CD4-positive, alpha-beta T cell (primary cell): Measurements from ENCODE around the gene VPS52. TPM values are rescaled to one million over a fixed set of nuclear protein-coding genes. Genes with fewer than 3 reads are reported as not detected.

Experiments used
- ATAC-seq: fragments of 200-7000 bp; cut with Tn5 transposase; one replicate; pipeline ENCODE4 v1.10.0; 2022; ENCODE audit warnings: mild to moderate bottlenecking; ENCODE audit not compliant: poor library complexity
- CTCF ChIA-PET: fragments of 350-600 bp; sonication (Branson Sonifier 250); formaldehyde crosslinking; loops from one replicate; lab custom pipeline; 2021; ENCODE audit warnings: antibody characterized with exemption, inconsistent platforms; lab: Charles Lee
- POLR2A ChIA-PET: fragments of 350-600 bp; sonication (Branson Sonifier 250); formaldehyde crosslinking; loops from one replicate; lab custom pipeline; 2021; ENCODE audit warnings: antibody characterized with exemption, inconsistent platforms; lab: Charles Lee
- DNase-seq, 14 experiments: peaks; one replicate each; pipeline ENCODE4 v3.0.0-alpha.2; 2013 to 2020; ENCODE audit warnings: mixed read lengths in 2 of 14
- H3K27ac ChIP-seq, 2 donors: one replicate each; pipeline versions ENCODE4 v1.5.1 to v1.7.0; 2013; ENCODE audit warnings: low read length in 2 of 2, low read depth in 1 of 2, mild to moderate bottlenecking in 1 of 2
- H3K27me3 ChIP-seq, 2 experiments: 1 replicate in 1 of 2; 2 replicates in 1 of 2; pipeline versions ENCODE4 v1.6.1 to v1.7.0; 2013; ENCODE audit warnings: low read length in 2 of 2, control low read depth in 1 of 2, mild to moderate bottlenecking in 1 of 2, moderate library complexity in 1 of 2; ENCODE audit not compliant: insufficient read depth in 2 of 2, control insufficient read depth in 1 of 2
- H3K36me3 ChIP-seq: one replicate; pipeline ENCODE4 v1.6.1; 2013; ENCODE audit warnings: low read length, control low read depth; ENCODE audit not compliant: insufficient read depth
- H3K4me1 ChIP-seq: one replicate; pipeline ENCODE4 v1.6.1; 2013; ENCODE audit warnings: low read length, control low read depth; ENCODE audit not compliant: insufficient read depth
- H3K4me3 ChIP-seq: one replicate; pipeline ENCODE4 v1.5.1; 2013; ENCODE audit warnings: mild to moderate bottlenecking, low read length, moderate library complexity
- H3K9me3 ChIP-seq, 2 experiments: 1 replicate in 1 of 2; 2 replicates in 1 of 2; pipeline versions ENCODE4 v1.6.1 to v1.7.0; 2013; ENCODE audit warnings: low read length in 2 of 2, mild to moderate bottlenecking in 2 of 2, control low read depth in 1 of 2, moderate library complexity in 1 of 2; ENCODE audit not compliant: control insufficient read depth in 1 of 2, insufficient read depth in 1 of 2
- H3K27ac Mint-ChIP-seq: one replicate; pipeline ENCODE4 v1.8.0; 2020; ENCODE audit warnings: mixed read lengths
- H3K27me3 Mint-ChIP-seq: one replicate; pipeline ENCODE4 v1.8.0; 2021; ENCODE audit warnings: mixed read lengths
- H3K36me3 Mint-ChIP-seq: one replicate; pipeline ENCODE4 v1.8.0; 2021; ENCODE audit warnings: low read depth, mixed read lengths
- H3K4me1 Mint-ChIP-seq: one replicate; pipeline ENCODE4 v1.8.0; 2021; ENCODE audit warnings: low read depth, mixed read lengths
- H3K4me3 Mint-ChIP-seq: one replicate; pipeline ENCODE4 v1.8.0; 2020; ENCODE audit warnings: mild to moderate bottlenecking, mixed read lengths
- H3K9me3 Mint-ChIP-seq: one replicate; pipeline ENCODE4 v1.8.0; 2020; ENCODE audit warnings: mixed read lengths
- CTCF ChIP-seq: fragments of 200-600 bp; IDR thresholded peaks from one replicate; pipeline ENCODE4 v1.8.0; 2022; ENCODE audit warnings: antibody characterized with exemption, mild to moderate bottlenecking
- intact Hi-C, 2 experiments: fragments of 100-400 bp; cut with DNase I in 1 of 2; cut with micrococcal nuclease in 1 of 2; formaldehyde crosslinking; loops; one replicate each; pipeline versions ENCODE4 v1.15.1 to v1.9.0; 2023 to 2025; cut with DNase I, micrococcal nuclease
- total RNA-seq, 174 experiments: library from RNA in 2 of 174; stranded (reverse) in 2 of 174; gene quantifications; one replicate each; pipeline ENCODE4 v1.2.3 and lab custom pipeline; 2021 to 2026

Gene VPS52
- total RNA-seq, 2 experiments from 2014 or later: 67.9 TPM

- H3K9me3 ChIP-seq: no peaks in the 10 kb centered on the region
- peak overlapping the region; percentile 58 for H3K27ac Mint-ChIP-seq
- H3K27me3 Mint-ChIP-seq: no peaks in the 10 kb centered on the region
- no peaks in the 10 kb centered on the region for H3K27me3 ChIP-seq
- H3K36me3 ChIP-seq: peaks cover 72% of the 10 kb centered on the region
- ChIA-PET POLR2A (interaction anchor here (0.6 to 1.6 kb wide), 3 partner anchors 8 to 64 kb away, joined by 3 to 7 read pairs (median 3); partner anchors contain the start of genes RPS18 and VPS52), CTCF (interaction anchor here (0.9 kb wide), 1 partner anchor 33 kb away, joined by 3 read pairs; no protein-coding TSS in a partner anchor)
- H3K4me3 Mint-ChIP-seq: peak overlapping the region; percentile 25
- peaks cover 38% of the 10 kb centered on the region for H3K4me1 Mint-ChIP-seq
- peaks cover 77% of the 10 kb centered on the region for H3K36me3 Mint-ChIP-seq
- no peak overlapping the region for H3K4me3 ChIP-seq
- intact Hi-C loops: loop anchor here in 1 of 2 experiments (5.0 to 10.0 kb wide), 4 partner anchors 32 to 505 kb away; partner anchors contain the start of genes LEMD2 and TAPBP
- H3K9me3 Mint-ChIP-seq: no peaks in the 10 kb centered on the region
- TF ChIP-seq CTCF: no peak
- peak overlapping the region in 1 of 2 donors; percentile 9 for H3K27ac ChIP-seq
- no peak for ATAC-seq
- H3K4me1 ChIP-seq: peaks cover 56% of the 10 kb centered on the region
- peak in 4 of 14 experiments; percentile 11 to 71 (median 37) for DNase-seq
Observed at GRCh38 chr6:33279971-33280511, 8.4 kb upstream of the VPS52 start.

GRCh38 chr6:33279257-33279695 is 7.6 kb upstream of the VPS52 start:
- Mint-ChIP-seq H3K27me3 (no peaks in the 10 kb centered on the region), H3K4me1 (peaks cover 46% of the 10 kb centered on the region), H3K36me3 (peaks cover 79% of the 10 kb centered on the region), H3K27ac (no peak overlapping the region), H3K4me3 (peak overlapping the region; percentile 93), H3K9me3 (no peaks in the 10 kb centered on the region)
- ChIA-PET CTCF (no interaction called here), POLR2A (interaction anchor here (0.9 to 4.4 kb wide), 4 partner anchors 9 to 65 kb away, joined by 3 to 76 read pairs (median 57); partner anchors contain the start of genes PFDN6, RGL2 and WDR46)
- no peak for TF ChIP-seq CTCF
- intact Hi-C loops: loop anchor here in 1 of 2 experiments (5.0 to 10.0 kb wide), 4 partner anchors 33 to 506 kb away; partner anchors contain the start of genes LEMD2 and TAPBP
- peak overlapping the region in 1 of 2 donors; percentile 29 for H3K27ac ChIP-seq
- H3K9me3 ChIP-seq: no peaks in the 10 kb centered on the region
- peak in 1 of 14 experiments; percentile 27 for DNase-seq
- H3K4me3 ChIP-seq: no peak overlapping the region
- peaks cover 64% of the 10 kb centered on the region for H3K4me1 ChIP-seq
- H3K36me3 ChIP-seq: peaks cover 72% of the 10 kb centered on the region
- H3K27me3 ChIP-seq: no peaks in the 10 kb centered on the region
- no peak for ATAC-seq

GRCh38 chr6:33278810-33279209 is 7.1 kb upstream of the VPS52 start:
- Mint-ChIP-seq H3K4me1 (peaks cover 49% of the 10 kb centered on the region), H3K27me3 (no peaks in the 10 kb centered on the region), H3K4me3 (peak overlapping the region; percentile 93), H3K36me3 (peaks cover 80% of the 10 kb centered on the region), H3K27ac (peak overlapping the region; percentile 97), H3K9me3 (no peaks in the 10 kb centered on the region)
- Histone ChIP-seq H3K9me3 (no peaks in the 10 kb centered on the region), H3K27ac (peak overlapping the region in 1 of 2 donors; percentile 29), H3K4me1 (peaks cover 68% of the 10 kb centered on the region), H3K36me3 (peaks cover 73% of the 10 kb centered on the region), H3K4me3 (no peak overlapping the region), H3K27me3 (no peaks in the 10 kb centered on the region)
- CTCF ChIA-PET: interaction anchor here (2.8 kb wide), 1 partner anchor 20 kb away, joined by 22 read pairs; the partner anchor contains the start of gene RGL2
- no peak for ATAC-seq
- no peak for TF ChIP-seq CTCF
- intact Hi-C loops: loop anchor here in 1 of 2 experiments (5.0 to 10.0 kb wide), 4 partner anchors 33 to 506 kb away; partner anchors contain the start of genes LEMD2 and TAPBP
- POLR2A ChIA-PET: interaction anchor here (0.6 to 4.4 kb wide), 5 partner anchors 9 to 66 kb away, joined by 3 to 76 read pairs (median 38); partner anchors contain the start of genes PFDN6, RGL2 and WDR46
- DNase-seq: no peak
